ENCODE data around the gene DAO.

GRCh38 chr12:108843187-108843586, 36.7 kb upstream of the DAO start:
- TF ChIP-seq POLR2A (IDR thresholded peaks at IDR 0.05), result no peak
- no peak for TF ChIP-seq CTCF (IDR thresholded peaks at IDR 0.05)
